Endothelial cell of umbilical vein (primary cell): ENCODE measurements around the gene PAK4. TPM values are rescaled to one million over a fixed set of nuclear protein-coding genes. Genes with fewer than 3 reads are reported as not detected.

ENCODE experiments used
- BruUV-seq: library from RNA; stranded (reverse); fragments of 400-500 nt; replicated peaks from 2 replicates; lab custom pipeline; 2021; lab: Mats Ljungman, UMichigan
- CTCF ChIA-PET: fragments of 300-600, 350-600 bp; sonication (Branson Sonifier 250); formaldehyde crosslinking; loops from one replicate; lab custom pipeline; 2021; ENCODE audit warnings: antibody characterized with exemption, inconsistent platforms; lab: Charles Lee
- POLR2A ChIA-PET: fragments of 300-600, 350-600 bp; sonication (Branson Sonifier 250); formaldehyde crosslinking; loops from one replicate; lab custom pipeline; 2021; ENCODE audit warnings: antibody characterized with exemption, inconsistent platforms; lab: Charles Lee
- DNase-seq: peaks from one replicate; pipeline ENCODE4 v3.0.0-alpha.2; 2011; ENCODE audit warnings: low read depth, low spot score
- FAIRE-seq: peaks from 2 replicates; lab custom pipeline; 2011; peaks lifted over from hg19 to GRCh38; lab: Jason Lieb, UNC
- H2AFZ ChIP-seq: 2 replicates; pipeline ENCODE4 v1.6.0; 2012; ENCODE audit warnings: low read depth, low read length, control low read depth, inconsistent platforms
- H3K27ac ChIP-seq: 2 replicates; pipeline ENCODE4 v1.5.1; 2011; ENCODE audit warnings: low read depth, mild to moderate bottlenecking, control low read depth, low read length, moderate library complexity; ENCODE audit not compliant: insufficient read depth
- H3K27me3 ChIP-seq, 2 experiments: 2 replicates each; pipeline versions ENCODE4 v1.6.0 to v1.6.1; 2011; ENCODE audit warnings: low read length in 2 of 2, mixed read lengths in 1 of 2; ENCODE audit not compliant: control insufficient read depth in 2 of 2, insufficient read depth in 2 of 2
- H3K36me3 ChIP-seq, 2 experiments: 2 replicates in 1 of 2; 3 replicates in 1 of 2; pipeline ENCODE4 v1.5.1; 2011; ENCODE audit warnings: low read length in 2 of 2, mild to moderate bottlenecking in 1 of 2, moderate library complexity in 1 of 2; ENCODE audit not compliant: control insufficient read depth in 2 of 2, insufficient read depth in 2 of 2; ENCODE audit errors: extremely low read depth in 1 of 2
- H3K4me1 ChIP-seq: 3 replicates; pipeline ENCODE4 v1.5.1; 2011; ENCODE audit warnings: mild to moderate bottlenecking, low read length; ENCODE audit not compliant: control insufficient read depth, insufficient read depth; ENCODE audit errors: extremely low read depth
- H3K4me2 ChIP-seq: 2 replicates; pipeline ENCODE4 v1.6.1; 2011; ENCODE audit warnings: low read length, control low read depth, mixed read lengths; ENCODE audit not compliant: insufficient read depth
- H3K4me3 ChIP-seq, 3 experiments: fragments of 200-600 bp in 1 of 3; sonication (generic), shearing (Covaris generic) in 1 of 3; replicated peaks in 1 of 3; 2 replicates each; pipeline ENCODE4 v1.5.1; 2011 to 2016; ENCODE audit warnings: control low read depth in 3 of 3, low read length in 3 of 3, mild to moderate bottlenecking in 2 of 3, inconsistent platforms in 1 of 3, low read depth in 1 of 3, moderate library complexity in 1 of 3; ENCODE audit not compliant: insufficient read depth in 1 of 3
- H3K79me2 ChIP-seq: 2 replicates; pipeline ENCODE4 v1.6.0; 2012; ENCODE audit warnings: low read length, inconsistent platforms; ENCODE audit not compliant: control insufficient read depth, insufficient read depth
- H3K9ac ChIP-seq: replicated peaks from 2 replicates; pipeline ENCODE3; 2011; ENCODE audit warnings: low read length, control low read depth; ENCODE audit not compliant: insufficient read depth; ENCODE audit errors: extremely low read depth
- H3K9me1 ChIP-seq: replicated peaks from 3 replicates; pipeline ENCODE4 v1.6.0; 2011; ENCODE audit warnings: mild to moderate bottlenecking, low read length; ENCODE audit not compliant: control insufficient read depth, insufficient read depth; ENCODE audit errors: extremely low read depth
- H3K9me3 ChIP-seq: replicated peaks from 2 replicates; pipeline ENCODE4 v1.5.1; 2012; ENCODE audit warnings: low read length, inconsistent platforms; ENCODE audit not compliant: control insufficient read depth, insufficient read depth
- H4K20me1 ChIP-seq: replicated peaks from 2 replicates; pipeline ENCODE3; 2011; ENCODE audit warnings: mild to moderate bottlenecking, low read length; ENCODE audit not compliant: control insufficient read depth, insufficient read depth; ENCODE audit errors: extremely low read depth
- CTCF ChIP-seq, 2 donors: IDR thresholded peaks; 1 replicate in 1 of 2; 2 replicates in 1 of 2; pipeline ENCODE4 v1.5.1; 2011; ENCODE audit warnings: low read length in 2 of 2, mild to moderate bottlenecking in 2 of 2, moderate library complexity in 2 of 2, control low read depth in 1 of 2, inconsistent platforms in 1 of 2, low read depth in 1 of 2; ENCODE audit not compliant: insufficient read depth in 1 of 2; ENCODE audit errors: extremely low read depth in 1 of 2
- EZH2 ChIP-seq: IDR thresholded peaks from 2 replicates; pipeline ENCODE4 v1.6.1; 2012; ENCODE audit warnings: borderline replicate concordance, low read depth, mild to moderate bottlenecking, moderate library complexity, low read length, inconsistent platforms; ENCODE audit not compliant: severe bottlenecking
- FOS ChIP-seq: IDR thresholded peaks from 2 replicates; pipeline ENCODE4 v1.6.1; 2011; ENCODE audit warnings: mild to moderate bottlenecking, low read length, moderate library complexity, borderline replicate concordance; ENCODE audit not compliant: insufficient read depth
- GATA2 ChIP-seq: IDR thresholded peaks from 2 replicates; pipeline ENCODE4 v1.7.0; 2011; ENCODE audit warnings: low read depth, mild to moderate bottlenecking, moderate library complexity, mixed read lengths, low read length; ENCODE audit not compliant: insufficient read length, insufficient read depth
- JUN ChIP-seq: IDR thresholded peaks from 2 replicates; pipeline ENCODE4 v1.6.1; 2011; ENCODE audit warnings: borderline replicate concordance, low read depth; ENCODE audit not compliant: insufficient read length, insufficient read depth
- MAX ChIP-seq: IDR thresholded peaks from 2 replicates; pipeline ENCODE4 v1.6.1; 2011; ENCODE audit not compliant: insufficient read depth, insufficient read length
- MYC ChIP-seq: IDR thresholded peaks from one replicate; pipeline ENCODE4 v1.6.1; 2011; ENCODE audit warnings: mild to moderate bottlenecking, low read depth, low read length
- POLR2A ChIP-seq: IDR thresholded peaks from 2 replicates; pipeline ENCODE4 v1.6.1; 2012; ENCODE audit warnings: low read depth, mild to moderate bottlenecking, control low read depth, low read length
- POLR2AphosphoS5 ChIP-seq: IDR thresholded peaks from 2 replicates; pipeline ENCODE4 v1.6.1; 2012; ENCODE audit warnings: low read depth, mild to moderate bottlenecking, control low read depth, low read length, moderate library complexity; ENCODE audit not compliant: insufficient read depth
- dilution Hi-C: fragments of 300-500 bp; cut with MboI; formaldehyde crosslinking; loops from one replicate; pipeline ENCODE4 v1.15.0; 2019; ENCODE audit warnings: low sequenced_read_pairs; ENCODE audit not compliant: extremely low pct_ligation_motif_present
- intact Hi-C: fragments of 100-400 bp; cut with micrococcal nuclease; formaldehyde crosslinking; loops from one replicate; pipeline ENCODE4 v1.10.0; 2022
- polyA plus RNA-seq, 4 experiments: library from polyadenylated mRNA; depleted of rRNA in 3 of 4; stranded (reverse) in 3 of 4; unstranded in 1 of 4; fragments of >200 nt; gene quantifications; 2 replicates each; pipeline versions ENCODE4 v1.2.1 to v1.2.3, GENCODE V29; 2011 to 2012; ENCODE audit warnings: missing spikeins in 1 of 4
- total RNA-seq: library from RNA; stranded (reverse); gene quantifications from 2 replicates; pipeline ENCODE4 v1.2.3, GENCODE V29; 2021

The PAK4 gene
- total and polyA plus RNA-seq, 2 donors (not counting 3 experiments of a cell fraction or from before 2014, with no cell fraction given) = 39.8 to 55.4 TPM

GRCh38 chr19:39179754-39180153, 54.2 kb downstream of the PAK4 start:
- no peak overlapping the region for H2AFZ ChIP-seq
- intact Hi-C loops (no loop called here), dilution Hi-C loops (no loop called here)
- ChIA-PET CTCF (interaction anchor here (0.8 kb wide), 1 partner anchor 18 kb away, joined by 3 read pairs; no protein-coding TSS in a partner anchor), POLR2A (no interaction called here)
- no peak overlapping the region for H3K27ac ChIP-seq
- DNase-seq (no peak), FAIRE-seq (no peak)
- H3K4me3 ChIP-seq = no peak overlapping the region
- no peaks in the 10 kb centered on the region for H3K9me1 ChIP-seq
- H3K4me2 ChIP-seq = no peak overlapping the region
- BruUV-seq = no TSS peak
- no peaks in the 10 kb centered on the region for H3K79me2 ChIP-seq
- TF ChIP-seq EZH2 (no peak), GATA2 (no peak), MYC (no peak), JUN (no peak), POLR2A (no peak), CTCF (IDR thresholded peaks at IDR 0.05; ENCODE audit: extremely low read depth in 1 of 2, insufficient read depth in 1 of 2, low read depth in 1 of 2, low read length in 2 of 2) (no peak), FOS (no peak), MAX (no peak), POLR2AphosphoS5 (no peak)
- H4K20me1 ChIP-seq = no peaks in the 10 kb centered on the region
- peaks cover 3 to 23% of the 10 kb centered on the region in 2 experiments for H3K36me3 ChIP-seq
- H3K4me1 ChIP-seq = peaks cover 5% of the 10 kb centered on the region
- no peaks in the 10 kb centered on the region for H3K9me3 ChIP-seq
- no peak overlapping the region for H3K9ac ChIP-seq
- H3K27me3 ChIP-seq = no peaks in the 10 kb centered on the region
